SKM-1 treated with dmso at 0.1 percent for 144 hours (cell line): ENCODE results near the gene FAM209A.
"Not testable (repeated sequence)": the region's sequence is repeated elsewhere in the genome, so short reads cannot be mapped to it uniquely, and the experiment has no call there.

Experiments
- DNase-seq: peaks from one replicate; lab custom pipeline; 2025; ENCODE audit not compliant: unreplicated experiment; lab: John Stamatoyannopoulos, UW

FAM209A gene

DNA sequence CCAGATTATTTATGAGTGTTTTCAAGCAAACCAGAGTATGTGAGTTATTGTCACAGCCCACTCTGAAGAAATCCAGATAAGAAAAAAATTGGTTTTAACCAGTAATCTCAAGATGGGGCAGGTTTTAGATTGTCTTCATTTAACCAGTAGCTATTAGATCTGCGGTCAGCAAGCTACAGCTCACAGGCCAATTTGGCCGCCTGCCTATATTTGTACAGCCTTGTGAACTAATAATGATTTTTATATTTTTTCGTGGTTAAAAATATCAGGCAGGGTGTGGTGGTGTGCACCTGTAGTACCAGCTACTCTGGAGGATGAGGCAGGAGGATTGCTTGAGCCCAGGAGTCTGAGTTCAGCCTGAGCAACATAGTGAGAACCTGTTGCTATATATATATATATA lies 13.5 kb downstream of the FAM209A start:
- no peak for DNase-seq

DNA sequence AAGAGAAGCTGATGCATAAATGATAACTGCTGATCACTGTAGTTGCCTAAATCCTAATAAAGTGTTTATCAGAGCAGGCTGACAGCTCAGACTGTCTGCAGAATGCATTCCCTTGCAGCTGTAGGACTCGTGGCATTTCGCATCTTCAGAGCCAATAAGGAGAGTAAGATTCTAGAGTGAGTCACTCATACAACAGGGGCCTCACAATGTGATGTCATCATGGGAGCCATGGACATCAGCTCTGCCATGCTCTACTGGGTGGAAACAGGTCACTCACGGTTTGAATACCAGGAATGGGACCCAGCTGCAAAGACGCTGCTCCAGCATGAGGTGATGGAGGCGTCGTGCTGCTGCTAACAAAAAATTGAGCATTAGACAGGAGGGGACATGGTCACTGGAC lies 15.9 kb downstream of the FAM209A start:
- DNase-seq: no peak

DNA sequence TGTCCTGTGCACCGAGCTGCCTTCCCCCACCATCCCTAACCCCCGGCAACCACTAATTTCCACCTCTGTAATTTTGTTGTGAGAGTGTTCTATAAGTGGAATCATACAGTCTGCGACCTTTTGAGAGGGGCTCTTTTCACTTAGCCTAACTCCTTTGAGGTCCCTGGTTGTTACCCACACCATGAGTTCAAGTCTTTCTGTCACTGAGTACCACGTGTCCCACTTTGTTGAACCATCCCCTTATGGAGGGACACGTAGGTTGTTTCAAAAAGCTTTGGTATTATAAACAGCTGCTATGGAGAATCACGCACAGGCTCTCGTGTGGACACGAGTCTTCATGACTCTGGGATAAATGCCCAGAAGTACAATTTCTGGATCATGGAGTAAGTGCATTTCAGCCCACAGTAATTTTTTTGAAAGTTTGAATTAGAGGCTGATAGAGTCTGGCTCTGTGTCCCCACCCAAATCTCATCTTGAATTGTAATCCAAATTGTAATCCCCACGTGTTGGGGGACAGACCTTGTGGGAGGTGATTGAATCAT lies 18.0 kb downstream of the FAM209A start:
- DNase-seq: no peak

DNA sequence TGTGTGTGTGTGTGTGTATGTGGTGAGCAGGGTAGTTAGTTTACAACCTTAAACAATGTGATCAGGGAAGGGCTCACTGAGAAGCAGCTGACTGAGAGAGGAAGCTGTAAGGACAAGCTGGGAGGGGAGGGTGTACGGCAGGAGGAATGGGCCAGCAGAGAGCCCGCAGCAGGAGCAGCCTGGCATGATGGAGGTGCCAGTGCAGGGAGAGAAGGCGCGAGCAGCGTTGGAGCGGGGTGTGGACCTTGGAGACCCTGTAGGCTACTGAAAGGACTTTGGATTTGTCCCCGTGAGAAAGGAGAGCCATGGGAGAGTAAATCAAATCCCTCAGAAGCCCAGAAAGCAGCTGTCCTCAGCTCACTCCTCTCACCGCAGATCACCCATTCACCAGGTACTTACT lies 27.0 kb downstream of the FAM209A start:
- DNase-seq: no peak

DNA sequence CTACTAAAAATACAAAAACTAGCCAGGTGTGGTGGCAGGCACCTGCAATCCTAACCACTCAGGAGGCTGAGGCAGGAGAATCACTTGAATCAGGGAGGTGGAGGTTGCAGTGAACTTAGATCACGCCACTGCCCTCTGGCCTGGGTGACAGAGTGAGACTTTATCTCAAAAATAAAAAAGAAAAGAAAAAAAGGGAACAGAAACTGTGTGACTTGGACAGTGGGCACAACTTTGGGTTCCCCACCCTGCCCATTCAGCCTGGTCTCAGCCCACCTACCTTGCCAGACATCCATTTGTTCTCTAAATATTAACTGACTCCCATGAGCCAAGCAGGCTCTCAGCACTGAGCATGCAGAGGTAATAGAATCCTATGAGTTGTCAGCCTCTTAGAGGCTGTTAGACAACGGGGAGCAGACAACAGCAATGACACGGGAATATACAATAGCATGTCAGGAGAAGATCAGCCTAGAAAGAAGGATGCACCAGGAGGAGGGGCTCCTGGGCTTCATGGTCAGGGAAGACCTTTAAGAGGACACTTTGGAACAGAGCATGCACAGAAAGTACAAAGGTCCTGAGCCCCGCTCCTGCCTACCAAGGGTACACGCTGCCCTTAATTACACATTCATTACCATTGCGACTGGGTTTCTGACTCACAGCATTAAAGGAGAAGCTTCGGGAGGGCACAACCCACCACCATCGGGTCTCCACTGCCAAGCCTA lies 28.5 kb downstream of the FAM209A start:
- DNase-seq: no peak

DNA sequence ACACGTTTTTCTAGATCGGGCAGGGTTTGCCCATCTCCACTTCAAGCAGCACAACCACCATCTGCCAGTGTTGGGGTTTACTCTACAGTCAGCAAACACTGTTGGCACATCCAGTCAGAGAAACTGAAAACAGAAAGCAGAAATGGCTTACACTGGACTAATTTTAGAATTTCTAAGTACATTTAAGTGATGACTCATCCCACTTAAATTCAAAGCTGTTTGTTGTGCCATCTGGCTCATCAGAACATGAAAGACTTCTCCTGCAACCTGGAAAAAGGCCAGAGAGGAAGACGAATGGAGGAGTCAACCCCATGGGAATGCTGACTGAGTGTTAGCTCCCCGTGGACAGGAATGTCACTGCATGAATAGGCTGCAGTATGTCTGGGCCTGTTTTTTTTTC lies 30.3 kb downstream of the FAM209A start:
- DNase-seq: peak; percentile 72

DNA sequence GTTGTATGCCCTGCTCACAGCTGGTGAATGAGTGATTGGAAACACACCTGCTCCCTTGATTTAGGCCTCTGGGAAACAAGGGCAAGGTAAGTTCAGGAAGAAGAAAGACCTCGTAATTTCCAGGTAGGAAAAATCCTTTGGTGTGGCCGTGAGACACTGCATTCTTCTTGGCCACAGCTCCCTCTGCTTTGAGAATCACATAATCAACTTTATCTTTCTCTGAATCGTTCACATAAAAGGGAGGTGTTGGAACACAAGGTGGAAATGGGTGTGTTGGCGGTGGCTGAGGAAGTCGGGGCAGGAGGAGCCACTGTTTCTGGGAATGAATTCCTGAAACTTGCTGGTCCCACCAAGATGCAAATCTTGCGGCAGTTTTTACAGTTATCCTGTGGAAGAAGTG lies 34.4 kb downstream of the FAM209A start:
- DNase-seq: no peak

DNA sequence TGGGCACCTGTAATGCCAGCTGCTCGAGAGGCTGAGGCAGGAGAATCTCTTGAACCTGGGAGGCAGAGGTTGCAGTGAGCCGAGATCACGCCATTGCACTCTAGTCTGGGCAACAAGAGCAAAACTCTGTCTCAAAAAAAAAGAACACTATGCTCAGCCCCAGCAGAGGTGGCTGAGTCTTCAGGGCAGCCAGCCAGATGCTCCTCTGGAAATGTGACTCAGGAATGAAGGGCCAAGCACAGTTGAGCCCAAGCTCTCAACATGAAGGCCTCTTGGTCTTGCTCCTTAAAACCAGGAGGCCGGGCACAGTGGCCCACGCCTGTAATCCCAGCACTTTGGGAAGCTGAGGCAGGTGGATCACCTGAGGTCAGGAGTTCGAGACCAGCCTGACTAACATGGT lies 40.0 kb downstream of the FAM209A start:
- not testable (repeated sequence) for DNase-seq

DNA sequence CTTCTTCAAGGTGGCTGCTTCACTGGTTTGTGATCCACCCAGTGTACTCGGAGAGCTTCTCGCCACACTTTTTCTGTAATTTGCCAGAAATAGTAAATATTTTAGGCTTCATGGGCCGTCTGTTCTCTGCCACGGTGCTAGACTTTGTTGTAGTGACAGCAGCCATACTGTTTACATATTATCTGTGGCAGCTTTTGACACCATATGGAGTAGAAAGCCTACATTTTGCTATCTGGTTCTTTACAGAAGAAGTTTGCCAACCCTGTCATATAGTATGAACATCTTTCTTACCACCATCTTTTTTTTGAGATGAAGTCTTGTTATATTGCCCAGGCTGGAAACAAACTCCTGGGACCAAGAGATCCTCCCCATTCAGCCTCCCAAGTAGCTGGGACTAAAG lies 41.0 kb downstream of the FAM209A start:
- DNase-seq: no peak

DNA sequence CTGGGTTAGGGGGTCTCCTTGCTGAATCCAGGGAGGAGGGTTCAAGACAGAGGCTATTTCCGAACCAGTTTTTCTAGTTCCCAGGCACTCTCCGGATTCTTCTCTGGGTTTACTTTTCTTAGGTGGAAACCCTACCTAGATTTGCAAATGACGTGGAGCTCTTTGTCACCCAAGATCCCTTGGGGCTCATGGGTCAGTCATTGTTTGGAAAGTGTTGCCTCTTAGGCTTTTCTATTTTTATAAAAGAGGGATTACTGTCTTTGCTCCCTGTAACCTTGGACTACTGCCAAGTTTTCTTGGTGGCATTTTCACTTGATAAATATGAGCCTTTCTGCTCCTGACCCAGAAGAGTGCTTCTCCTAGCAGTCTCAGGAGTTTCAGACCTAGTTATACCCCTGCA lies 42.1 kb downstream of the FAM209A start:
- DNase-seq: no peak

DNA sequence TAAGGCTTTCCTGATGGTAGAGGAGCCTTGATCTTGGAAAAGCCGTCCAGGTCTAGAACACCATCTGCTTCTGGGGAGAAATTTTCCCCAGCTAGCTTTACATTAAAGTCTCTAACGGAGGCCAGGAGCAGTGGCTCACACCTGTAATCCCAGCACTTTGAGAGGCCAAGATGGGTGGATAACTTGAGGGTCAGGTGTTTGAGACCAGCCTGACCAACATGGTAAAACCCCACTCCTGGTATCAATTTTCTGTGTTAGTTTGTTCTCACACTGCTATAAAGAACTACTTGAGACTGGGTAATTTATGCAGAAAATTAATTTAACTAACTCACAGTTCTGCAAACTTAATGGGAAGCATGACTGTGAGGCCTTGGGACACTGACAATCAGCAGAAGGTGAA lies 46.3 kb downstream of the FAM209A start:
- DNase-seq: no peak

DNA sequence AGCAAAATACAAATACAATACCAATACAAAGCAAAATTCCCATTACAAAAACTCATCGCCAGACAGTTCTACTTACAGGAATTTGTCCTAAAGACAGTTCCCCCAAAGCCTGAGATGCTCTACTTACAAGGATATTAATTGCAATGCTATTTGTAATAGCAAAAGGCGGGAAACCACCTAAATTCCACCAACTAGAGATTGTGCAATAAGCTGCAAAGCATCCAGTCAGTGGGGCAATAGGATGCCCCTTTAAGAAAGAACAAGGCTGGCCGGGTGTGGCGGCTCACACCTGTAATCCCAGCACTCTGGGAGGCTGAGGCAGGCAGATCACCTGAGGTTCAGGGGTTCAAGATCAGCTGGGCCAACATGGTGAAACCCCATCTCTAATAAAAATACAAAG lies 47.6 kb downstream of the FAM209A start:
- no peak for DNase-seq

DNA sequence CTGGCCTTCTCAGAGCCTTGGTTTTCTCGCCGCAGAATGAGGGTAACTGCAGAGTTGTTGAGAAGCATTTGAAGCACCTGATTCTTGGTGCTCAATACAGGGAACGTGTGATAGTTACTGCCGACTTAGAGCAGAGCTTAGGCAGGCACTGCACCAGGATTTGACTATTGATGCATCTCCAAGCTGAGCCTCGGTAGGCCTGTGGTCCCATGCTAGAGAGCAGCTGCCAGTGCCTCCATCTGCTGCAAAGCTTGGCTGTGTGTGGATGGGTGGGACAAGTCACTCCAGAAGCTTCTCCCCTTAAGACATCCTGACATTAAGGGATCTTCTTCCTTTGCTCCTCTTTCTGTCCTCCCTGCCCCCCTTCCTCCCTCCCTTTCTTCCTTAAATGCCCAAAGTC lies 49.4 kb downstream of the FAM209A start:
- no peak for DNase-seq

DNA sequence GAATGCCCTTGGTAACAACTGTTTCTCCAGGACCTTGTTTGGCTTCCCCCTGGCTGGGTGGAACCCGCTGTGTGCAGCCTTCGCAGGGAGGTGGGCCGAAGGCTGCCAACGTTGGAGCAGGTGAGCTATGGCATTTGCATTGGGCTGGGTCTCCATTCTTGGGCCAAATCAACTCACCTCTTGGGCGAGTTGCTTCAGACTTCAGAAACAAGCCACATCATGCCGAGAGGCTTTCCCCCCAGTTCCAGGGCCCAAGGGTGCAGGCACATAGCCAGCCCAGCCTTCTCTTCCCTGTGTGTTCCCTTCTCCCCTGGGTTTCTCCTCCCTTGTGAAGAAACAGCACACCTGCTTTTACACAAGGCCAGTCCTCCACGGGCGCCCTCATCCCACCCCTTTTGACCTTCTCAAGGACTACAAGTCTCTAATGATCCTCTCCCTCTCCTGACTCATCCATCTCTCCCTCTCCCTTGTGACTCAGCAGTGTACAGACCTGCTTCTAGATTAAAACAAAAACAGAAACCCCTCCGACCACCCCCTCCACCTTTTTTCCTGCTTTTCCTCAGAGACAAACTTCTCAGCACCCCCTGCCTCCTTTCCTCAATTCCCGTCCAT lies 50.1 kb downstream of the FAM209A start:
- DNase-seq: no peak

DNA sequence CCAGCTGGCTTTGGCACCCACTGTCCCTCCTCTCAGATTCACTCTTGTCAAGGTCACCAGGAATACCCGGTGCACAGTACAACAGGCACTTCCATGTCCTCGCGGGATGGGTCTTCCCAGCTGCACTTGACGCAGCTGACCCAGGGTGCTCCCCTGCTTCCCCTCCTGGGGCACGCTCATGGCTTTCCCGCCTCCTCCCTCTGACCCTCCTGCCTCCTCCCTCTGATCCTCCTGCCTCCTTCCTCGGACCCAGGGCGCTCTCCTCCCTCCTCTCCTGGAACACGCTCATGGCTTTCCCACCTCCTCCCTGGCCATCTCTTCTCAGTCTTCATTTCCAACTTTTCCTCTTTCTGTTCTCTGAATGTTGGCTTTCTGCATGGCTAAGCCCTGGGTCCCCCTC lies 50.6 kb downstream of the FAM209A start:
- DNase-seq: no peak
